ENCODE measurements around the gene RBM47.

DNA sequence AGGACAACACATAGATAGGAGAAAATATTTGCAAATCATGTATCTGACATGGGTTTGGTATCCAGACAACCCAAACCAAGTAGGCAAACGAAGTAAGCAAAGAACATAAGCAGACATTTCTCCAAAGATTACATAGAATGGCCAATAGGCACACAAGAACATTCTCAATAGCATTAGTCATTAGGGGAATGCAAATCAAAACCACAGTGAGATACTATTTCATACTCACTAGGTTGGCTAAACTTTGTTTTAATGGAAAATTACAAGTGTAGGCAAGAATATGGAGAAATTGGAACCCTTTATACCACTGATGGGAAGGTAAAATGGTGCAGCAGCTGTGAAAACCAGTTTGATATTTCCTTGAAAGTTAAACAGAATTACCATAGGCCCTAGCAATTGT lies 219.8 kb downstream of the RBM47 start:
- TF ChIP-seq, protein P1, sequence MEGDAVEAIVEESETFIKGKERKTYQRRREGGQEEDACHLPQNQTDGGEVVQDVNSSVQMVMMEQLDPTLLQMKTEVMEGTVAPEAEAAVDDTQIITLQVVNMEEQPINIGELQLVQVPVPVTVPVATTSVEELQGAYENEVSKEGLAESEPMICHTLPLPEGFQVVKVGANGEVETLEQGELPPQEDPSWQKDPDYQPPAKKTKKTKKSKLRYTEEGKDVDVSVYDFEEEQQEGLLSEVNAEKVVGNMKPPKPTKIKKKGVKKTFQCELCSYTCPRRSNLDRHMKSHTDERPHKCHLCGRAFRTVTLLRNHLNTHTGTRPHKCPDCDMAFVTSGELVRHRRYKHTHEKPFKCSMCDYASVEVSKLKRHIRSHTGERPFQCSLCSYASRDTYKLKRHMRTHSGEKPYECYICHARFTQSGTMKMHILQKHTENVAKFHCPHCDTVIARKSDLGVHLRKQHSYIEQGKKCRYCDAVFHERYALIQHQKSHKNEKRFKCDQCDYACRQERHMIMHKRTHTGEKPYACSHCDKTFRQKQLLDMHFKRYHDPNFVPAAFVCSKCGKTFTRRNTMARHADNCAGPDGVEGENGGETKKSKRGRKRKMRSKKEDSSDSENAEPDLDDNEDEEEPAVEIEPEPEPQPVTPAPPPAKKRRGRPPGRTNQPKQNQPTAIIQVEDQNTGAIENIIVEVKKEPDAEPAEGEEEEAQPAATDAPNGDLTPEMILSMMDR (IDR thresholded peaks at IDR 0.05; ENCODE audit: insufficient read depth, low read length, poor library complexity, severe bottlenecking): no peak
- no peak for TF ChIP-seq EZH2phosphoT487 (conservative IDR thresholded peaks at IDR 0.05; ENCODE audit: low read length)
